NOMO-1 treated with DMSO at 0.1 percent for 48 hours (cell line): ENCODE measurements around the gene GTF2A2.

Source experiments
- DNase-seq: peaks from one replicate; lab custom pipeline; 2025; ENCODE audit not compliant: unreplicated experiment; lab: John Stamatoyannopoulos, UW

GTF2A2 gene

GRCh38 chr15:59609730-59610712 lies 47.3 kb downstream of the GTF2A2 start:
- DNase-seq, result no peak

DNA sequence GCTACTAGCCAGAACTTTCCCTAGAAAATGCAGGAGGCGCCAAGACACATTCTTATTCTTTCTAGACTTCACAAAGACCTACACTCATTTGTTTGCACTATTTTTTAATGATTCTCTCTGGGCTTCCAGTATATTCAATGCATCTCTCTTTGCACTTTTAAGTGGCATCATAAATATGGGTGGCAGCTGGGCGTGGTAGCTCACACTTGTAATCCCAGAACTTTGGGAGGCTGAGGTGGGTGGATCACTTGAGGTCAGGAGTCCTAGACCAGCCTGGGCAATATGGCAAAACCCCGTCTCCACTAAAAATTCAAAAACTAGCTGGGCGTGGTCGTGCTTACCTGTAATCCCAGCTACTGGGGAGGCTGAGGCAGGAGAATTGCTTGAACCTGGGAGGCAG lies 51.3 kb downstream of the GTF2A2 start:
- no peak for DNase-seq

GRCh38 chr15:59598461-59598860 lies 58.9 kb downstream of the GTF2A2 start:
- DNase-seq, result no peak

GRCh38 chr15:59596640-59597039 lies 60.7 kb downstream of the GTF2A2 start:
- no peak for DNase-seq

GRCh38 chr15:59595434-59595915 lies 61.8 kb downstream of the GTF2A2 start:
- DNase-seq, result no peak

DNA sequence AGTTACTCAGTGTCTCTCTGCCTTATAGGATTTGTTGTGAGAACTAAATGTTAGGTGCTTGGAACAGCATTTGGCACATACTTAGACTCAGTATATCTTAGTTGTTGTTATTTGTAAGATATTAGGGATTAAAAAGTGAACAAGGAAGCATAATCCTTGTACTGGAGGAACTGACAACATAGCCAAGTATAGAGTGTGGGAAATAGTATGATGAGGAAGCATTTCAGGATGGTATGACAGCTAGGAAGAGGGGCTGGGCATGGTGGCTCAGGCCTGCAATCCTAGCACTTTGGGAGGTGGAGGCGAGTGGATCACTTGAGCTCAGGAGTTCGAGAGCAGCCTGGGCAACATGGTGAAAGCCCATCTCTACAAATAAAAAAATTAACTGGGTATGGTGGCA lies 62.3 kb downstream of the GTF2A2 start:
- no peak for DNase-seq

- no peak for DNase-seq
Measured at GRCh38 chr15:59594493-59594942, 62.8 kb downstream of the GTF2A2 start.

- DNase-seq, result peak; percentile 44
Measured at GRCh38 chr15:59591356-59591755, 66.0 kb downstream of the GTF2A2 start.

DNA sequence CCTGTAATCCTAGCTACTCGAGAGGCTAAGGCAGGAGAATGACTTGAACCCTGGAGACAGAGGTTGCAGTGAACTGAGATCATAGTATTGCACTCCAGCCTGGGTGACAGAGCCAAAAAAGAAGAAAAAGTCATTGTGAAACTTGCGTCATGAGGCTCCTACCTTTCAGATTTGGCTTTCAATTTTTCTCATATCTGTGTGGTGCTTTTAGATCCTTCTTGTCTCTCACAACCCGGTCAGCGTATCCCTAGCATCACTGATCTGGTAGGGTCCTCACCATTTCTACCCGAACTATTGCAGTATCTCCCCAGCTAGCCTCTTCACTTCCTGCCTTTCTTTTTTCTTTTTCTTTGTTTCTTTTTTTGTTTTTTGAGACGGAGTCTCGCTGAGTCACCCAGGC lies 67.3 kb downstream of the GTF2A2 start:
- DNase-seq, result no peak
